GM23338 (cell line): ENCODE data around the gene PPIF. TPM values are rescaled to one million over a fixed set of nuclear protein-coding genes. Genes with fewer than 3 reads are reported as not detected.

ENCODE experiments used
- ATAC-seq: fragments of 200-7000 bp; cut with Tn5 transposase; 3 replicates; pipeline ENCODE4 v1.9.1; 2020
- DNase-seq: peaks from one replicate; pipeline ENCODE4 v3.0.0-alpha.2; 2015; ENCODE audit warnings: low spot score
- H2AFZ ChIP-seq: fragments of 200-600 bp; sonication (generic); 2 replicates; pipeline ENCODE4 v1.8.0; 2016; ENCODE audit warnings: antibody characterized with exemption, mild to moderate bottlenecking, moderate library complexity
- H3F3A ChIP-seq: fragments of 200-600 bp; sonication (generic); replicated peaks from 2 replicates; pipeline ENCODE4 v1.8.0; 2017; ENCODE audit warnings: antibody characterized with exemption, mixed run types, low read depth
- H3K27ac ChIP-seq: fragments of 200-600 bp; sonication (generic); 2 replicates; pipeline ENCODE4 v1.6.1; 2016; ENCODE audit warnings: low read depth
- H3K27me3 ChIP-seq: fragments of 200-600 bp; sonication (generic); 2 replicates; pipeline ENCODE4 v1.8.0; 2016; ENCODE audit warnings: mild to moderate bottlenecking, mixed run types, moderate library complexity; ENCODE audit not compliant: insufficient read depth
- H3K36me3 ChIP-seq: fragments of 200-600 bp; sonication (generic); 2 replicates; pipeline ENCODE4 v1.8.0; 2016; ENCODE audit warnings: mild to moderate bottlenecking; ENCODE audit not compliant: insufficient read depth
- H3K4me1 ChIP-seq: fragments of 200-600 bp; sonication (generic); 2 replicates; pipeline ENCODE4 v1.8.0; 2016; ENCODE audit warnings: mild to moderate bottlenecking, moderate library complexity; ENCODE audit not compliant: insufficient read depth
- H3K4me2 ChIP-seq: fragments of 200-600 bp; sonication (generic); 2 replicates; pipeline ENCODE4 v1.7.1; 2017; ENCODE audit warnings: mixed run types
- H3K4me3 ChIP-seq: fragments of 200-600 bp; sonication (generic); 2 replicates; pipeline ENCODE4 v1.6.1; 2016; ENCODE audit warnings: mixed run types
- H3K79me2 ChIP-seq: fragments of 200-600 bp; sonication (generic); replicated peaks from 2 replicates; pipeline ENCODE4 v1.8.0; 2017; ENCODE audit warnings: mild to moderate bottlenecking; ENCODE audit not compliant: insufficient read depth
- H3K9me2 ChIP-seq: fragments of 200-600 bp; sonication (generic); 2 replicates; pipeline ENCODE4 v1.8.0; 2017; ENCODE audit not compliant: insufficient read depth
- H4K20me1 ChIP-seq: fragments of 200-600 bp; sonication (generic); replicated peaks from 2 replicates; pipeline ENCODE4 v1.8.0; 2017; ENCODE audit warnings: mild to moderate bottlenecking; ENCODE audit not compliant: insufficient read depth
- H3K27ac Mint-ChIP-seq: 2 replicates; pipeline ENCODE4 v1.8.0; 2020; ENCODE audit warnings: inconsistent platforms, mild to moderate bottlenecking, moderate library complexity, mixed read lengths
- H3K27me3 Mint-ChIP-seq: 3 replicates; pipeline ENCODE4 v1.8.0; 2022; ENCODE audit warnings: low read depth, mild to moderate bottlenecking, moderate library complexity, mixed read lengths, inconsistent platforms; ENCODE audit not compliant: insufficient read depth, poor library complexity
- H3K36me3 Mint-ChIP-seq: 3 replicates; pipeline ENCODE4 v1.8.0; 2021; ENCODE audit warnings: low read depth, mild to moderate bottlenecking, inconsistent platforms, moderate library complexity, mixed read lengths
- H3K4me1 Mint-ChIP-seq: 3 replicates; pipeline ENCODE4 v1.8.0; 2020; ENCODE audit warnings: mild to moderate bottlenecking, inconsistent platforms, mixed read lengths
- H3K4me3 Mint-ChIP-seq: 3 replicates; pipeline ENCODE4 v1.8.0; 2021; ENCODE audit warnings: moderate library complexity, mild to moderate bottlenecking, inconsistent platforms, mixed read lengths
- H3K9me3 Mint-ChIP-seq: 3 replicates; pipeline ENCODE4 v1.8.0; 2020; ENCODE audit warnings: moderate library complexity, mild to moderate bottlenecking, inconsistent platforms, mixed read lengths
- CREB1 ChIP-seq: fragments of 250-450 bp; sonication (Bioruptor Pico); IDR thresholded peaks from 2 replicates; pipeline ENCODE4 v1.5.0; 2020; ENCODE audit warnings: low read depth, mild to moderate bottlenecking, moderate library complexity
- CTCF ChIP-seq, 2 experiments: fragments of 200-600 bp in 1 of 2; sonication (generic) in 1 of 2; conservative IDR thresholded peaks; 2 replicates each; pipeline versions ENCODE4 v1.5.1 to v1.6.1; 2016 to 2017; ENCODE audit warnings: antibody characterized with exemption in 2 of 2, low read depth in 2 of 2, mild to moderate bottlenecking in 2 of 2, moderate library complexity in 1 of 2
- ETS1 ChIP-seq: IDR thresholded peaks from 2 replicates; pipeline ENCODE4 v1.6.1; 2016; ENCODE audit warnings: antibody characterized with exemption
- EZH2 ChIP-seq: fragments of 200-600 bp; sonication (generic); IDR thresholded peaks from one replicate; pipeline ENCODE4 v1.8.0; 2017; ENCODE audit warnings: antibody characterized with exemption, mild to moderate bottlenecking, low read depth; ENCODE audit not compliant: unreplicated experiment
- EZH2phosphoT487 ChIP-seq: fragments of 200-600 bp; sonication (generic); IDR thresholded peaks from one replicate; pipeline ENCODE4 v1.8.1; 2018; ENCODE audit warnings: antibody characterized with exemption; ENCODE audit not compliant: unreplicated experiment
- NANOG ChIP-seq: IDR thresholded peaks from 2 replicates; pipeline ENCODE4 v1.6.1; 2016; ENCODE audit warnings: antibody characterized with exemption, borderline replicate concordance
- REST ChIP-seq: IDR thresholded peaks from one replicate; pipeline ENCODE4 v1.6.1; 2018; ENCODE audit warnings: antibody characterized with exemption; ENCODE audit not compliant: unreplicated experiment
- STAT1 ChIP-seq: IDR thresholded peaks from one replicate; pipeline ENCODE4 v1.6.1; 2016; ENCODE audit warnings: antibody characterized with exemption; ENCODE audit not compliant: unreplicated experiment
- ZNF331 ChIP-seq: fragments of 250-450 bp; sonication (Bioruptor Pico); IDR thresholded peaks from 2 replicates; pipeline ENCODE4 v1.5.0; 2020; ENCODE audit warnings: low read depth, mild to moderate bottlenecking, moderate library complexity
- polyA plus RNA-seq: library from polyadenylated mRNA; unstranded; fragments of >200 nt; fragmentation: Nextera tagmentation; extraction: Ambion mirVana; gene quantifications from 2 replicates; pipeline ENCODE4 v1.2.1, GENCODE V29; 2016
- total RNA-seq: library from RNA; depleted of rRNA; stranded (reverse); fragments of >200 nt; shearing (Covaris generic); gene quantifications from 2 replicates; pipeline ENCODE4 v1.2.3, GENCODE V29; 2014

PPIF gene
- total and polyA plus RNA-seq, 2 experiments from 2014 or later = 32.1 to 43.6 TPM

- no peak for TF ChIP-seq CTCF (conservative IDR thresholded peaks at IDR 0.05; ENCODE audit: low read depth in 2 of 2)
- no peak for TF ChIP-seq ZNF331 (CRISPR knock-in tag)
- TF ChIP-seq ETS1 = no peak
- TF ChIP-seq STAT1 = no peak
Observed at GRCh38 chr10:79359816-79360498, 12.7 kb downstream of the PPIF start (continued).

GRCh38 chr10:79360499-79361342 is 13.5 kb downstream of the PPIF start:
- no peak overlapping the region for H3K4me3 Mint-ChIP-seq
- TF ChIP-seq EZH2 (no peak), ETS1 (no peak), NANOG (no peak), CTCF (conservative IDR thresholded peaks at IDR 0.05; ENCODE audit: low read depth in 2 of 2) (no peak), ZNF331 (CRISPR knock-in tag) (no peak), STAT1 (no peak), CREB1 (CRISPR knock-in tag) (no peak), REST (no peak), EZH2phosphoT487 (no peak)

More at GRCh38 chr10:79360499-79361342, 13.5 kb downstream of the PPIF start:
- no peaks in the 10 kb centered on the region for H3K4me1 Mint-ChIP-seq
- Histone ChIP-seq H3K27me3 (no peaks in the 10 kb centered on the region), H3K27ac (no peak overlapping the region), H4K20me1 (peaks cover 8% of the 10 kb centered on the region; the same call in 1 of the 2 replicates), H3K9me2 (no peaks in the 10 kb centered on the region), H3K4me3 (no peak overlapping the region), H3K36me3 (no peaks in the 10 kb centered on the region), H3K4me2 (no peak overlapping the region), H3F3A (no peaks in the 10 kb centered on the region), H3K4me1 (no peaks in the 10 kb centered on the region), H2AFZ (no peak overlapping the region), H3K79me2 (no peaks in the 10 kb centered on the region)
- peaks cover 5% of the 10 kb centered on the region for H3K27me3 Mint-ChIP-seq
- H3K27ac Mint-ChIP-seq = no peak overlapping the region
- ATAC-seq = no peak
- no peak for DNase-seq
- H3K36me3 Mint-ChIP-seq = peaks cover 15% of the 10 kb centered on the region; the same call in 2 of the 3 replicates
- H3K9me3 Mint-ChIP-seq = no peaks in the 10 kb centered on the region; the same call in 2 of the 3 replicates
